ENCODE results near the gene DPH2.

DNA sequence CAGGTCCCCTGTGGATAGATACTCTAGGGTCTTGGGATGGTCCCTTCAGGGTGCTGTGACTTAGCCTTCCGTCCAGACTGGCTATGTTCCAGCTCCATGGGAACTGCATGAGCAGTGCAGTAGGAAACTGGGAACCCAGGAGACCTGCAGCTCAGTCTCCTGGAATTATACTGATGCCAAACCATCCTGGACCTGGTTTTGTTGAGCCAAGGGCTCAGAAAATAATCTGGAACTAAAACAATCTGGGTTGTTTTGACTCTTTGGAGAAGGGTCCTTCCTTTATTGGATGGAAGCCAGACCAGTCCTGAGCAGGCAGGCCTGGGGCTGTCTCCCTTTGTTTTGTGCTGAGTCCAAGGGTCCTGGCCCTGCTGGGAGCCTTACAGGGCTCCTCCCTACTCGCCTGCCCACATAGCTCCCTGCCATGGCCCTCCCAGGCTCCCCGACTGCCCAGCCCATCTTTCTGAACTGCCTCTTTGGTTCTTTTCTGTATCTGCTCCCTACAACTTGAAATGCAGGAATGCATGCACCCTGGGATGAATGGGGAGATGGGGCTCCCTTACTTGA is 21.9 kb upstream of the DPH2 start:
- TF ChIP-seq, protein P1, sequence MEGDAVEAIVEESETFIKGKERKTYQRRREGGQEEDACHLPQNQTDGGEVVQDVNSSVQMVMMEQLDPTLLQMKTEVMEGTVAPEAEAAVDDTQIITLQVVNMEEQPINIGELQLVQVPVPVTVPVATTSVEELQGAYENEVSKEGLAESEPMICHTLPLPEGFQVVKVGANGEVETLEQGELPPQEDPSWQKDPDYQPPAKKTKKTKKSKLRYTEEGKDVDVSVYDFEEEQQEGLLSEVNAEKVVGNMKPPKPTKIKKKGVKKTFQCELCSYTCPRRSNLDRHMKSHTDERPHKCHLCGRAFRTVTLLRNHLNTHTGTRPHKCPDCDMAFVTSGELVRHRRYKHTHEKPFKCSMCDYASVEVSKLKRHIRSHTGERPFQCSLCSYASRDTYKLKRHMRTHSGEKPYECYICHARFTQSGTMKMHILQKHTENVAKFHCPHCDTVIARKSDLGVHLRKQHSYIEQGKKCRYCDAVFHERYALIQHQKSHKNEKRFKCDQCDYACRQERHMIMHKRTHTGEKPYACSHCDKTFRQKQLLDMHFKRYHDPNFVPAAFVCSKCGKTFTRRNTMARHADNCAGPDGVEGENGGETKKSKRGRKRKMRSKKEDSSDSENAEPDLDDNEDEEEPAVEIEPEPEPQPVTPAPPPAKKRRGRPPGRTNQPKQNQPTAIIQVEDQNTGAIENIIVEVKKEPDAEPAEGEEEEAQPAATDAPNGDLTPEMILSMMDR (IDR thresholded peaks at IDR 0.05 in 2 of 3, conservative IDR thresholded peaks at IDR 0.05 in 1 of 3; ENCODE audit: control insufficient read depth in 2 of 3, extremely low read depth in 1 of 3, insufficient read depth in 1 of 3, low read depth in 3 of 3, low read length in 3 of 3), result no peak
- no peak for TF ChIP-seq NR2C1 (IDR thresholded peaks at IDR 0.05)
- no peak for TF ChIP-seq POLR2AphosphoS2 (IDR thresholded peaks at IDR 0.05; ENCODE audit: low read depth, low read length)

Measured in GM12878 (cell line).